Activated B cell treated with CpG ODN at 0.5 μM for 24 hours (primary cell): ENCODE measurements around the gene VTA1. TPM values are rescaled to one million over a fixed set of nuclear protein-coding genes. Genes with fewer than 3 reads are reported as not detected.

ENCODE experiments used
- ATAC-seq: fragments of 200-7000 bp; cut with Tn5 transposase; one replicate; pipeline ENCODE4 v1.10.0; 2021; ENCODE audit warnings: low read depth, mild to moderate bottlenecking, moderate library complexity
- CTCF ChIA-PET: fragments of 350-600 bp; sonication (Branson Sonifier 250); formaldehyde crosslinking; loops from one replicate; lab custom pipeline; 2021; ENCODE audit warnings: antibody characterized with exemption; lab: Charles Lee
- POLR2A ChIA-PET: fragments of 350-600 bp; sonication (Branson Sonifier 250); formaldehyde crosslinking; loops from one replicate; lab custom pipeline; 2021; ENCODE audit warnings: antibody characterized with exemption; lab: Charles Lee
- DNase-seq: peaks from one replicate; pipeline ENCODE4 v3.0.0; 2022
- H3K27ac Mint-ChIP-seq: one replicate; pipeline ENCODE4 v1.8.0; 2020; ENCODE audit warnings: mixed read lengths
- H3K27me3 Mint-ChIP-seq: one replicate; pipeline ENCODE4 v1.8.0; 2021; ENCODE audit warnings: mixed read lengths
- H3K36me3 Mint-ChIP-seq: one replicate; pipeline ENCODE4 v1.8.0; 2021; ENCODE audit warnings: low read depth, mixed read lengths
- H3K4me1 Mint-ChIP-seq: one replicate; pipeline ENCODE4 v1.8.0; 2021; ENCODE audit warnings: mixed read lengths
- H3K4me3 Mint-ChIP-seq: one replicate; pipeline ENCODE4 v1.8.0; 2020; ENCODE audit warnings: mild to moderate bottlenecking, mixed read lengths
- H3K9me3 Mint-ChIP-seq: one replicate; pipeline ENCODE4 v1.8.0; 2020; ENCODE audit warnings: mixed read lengths
- intact Hi-C: fragments of 100-400 bp; cut with micrococcal nuclease; formaldehyde crosslinking; loops from one replicate; pipeline ENCODE4 v1.15.1; 2024
- total RNA-seq: library from RNA; stranded (reverse); gene quantifications from 2 replicates; pipeline ENCODE4 v1.2.3, GENCODE V29; 2022
- TF ChIP-seq, protein P1 (sequence below): fragments of 200-600 bp; IDR thresholded peaks from one replicate; pipeline ENCODE4 v1.8.0; 2022; ENCODE audit warnings: antibody characterized with exemption, mild to moderate bottlenecking

VTA1 gene
- total RNA-seq, 1 donor from 2014 or later = 30.3 TPM

DNA sequence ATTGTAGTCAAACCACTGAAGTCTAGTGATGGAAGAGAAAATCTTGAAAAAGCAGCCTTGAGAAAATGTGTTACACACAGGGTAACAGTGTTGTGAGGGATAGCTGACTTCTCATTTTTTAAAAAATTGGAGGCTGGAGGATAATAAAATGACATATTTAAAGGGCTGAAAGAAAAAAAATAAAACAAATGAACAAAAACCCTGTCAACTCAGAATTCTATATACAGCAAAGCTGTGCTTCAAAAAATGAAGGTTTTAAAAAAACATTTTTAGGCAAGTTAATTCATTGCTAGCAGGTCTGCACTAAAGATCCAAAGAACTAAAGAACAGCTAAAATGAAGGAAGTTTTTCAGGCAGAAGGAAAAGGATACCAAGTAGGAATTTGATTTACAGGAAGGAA, 31.1 kb downstream of the VTA1 start:
- CTCF ChIA-PET = no interaction called here
- TF ChIP-seq, protein P1, sequence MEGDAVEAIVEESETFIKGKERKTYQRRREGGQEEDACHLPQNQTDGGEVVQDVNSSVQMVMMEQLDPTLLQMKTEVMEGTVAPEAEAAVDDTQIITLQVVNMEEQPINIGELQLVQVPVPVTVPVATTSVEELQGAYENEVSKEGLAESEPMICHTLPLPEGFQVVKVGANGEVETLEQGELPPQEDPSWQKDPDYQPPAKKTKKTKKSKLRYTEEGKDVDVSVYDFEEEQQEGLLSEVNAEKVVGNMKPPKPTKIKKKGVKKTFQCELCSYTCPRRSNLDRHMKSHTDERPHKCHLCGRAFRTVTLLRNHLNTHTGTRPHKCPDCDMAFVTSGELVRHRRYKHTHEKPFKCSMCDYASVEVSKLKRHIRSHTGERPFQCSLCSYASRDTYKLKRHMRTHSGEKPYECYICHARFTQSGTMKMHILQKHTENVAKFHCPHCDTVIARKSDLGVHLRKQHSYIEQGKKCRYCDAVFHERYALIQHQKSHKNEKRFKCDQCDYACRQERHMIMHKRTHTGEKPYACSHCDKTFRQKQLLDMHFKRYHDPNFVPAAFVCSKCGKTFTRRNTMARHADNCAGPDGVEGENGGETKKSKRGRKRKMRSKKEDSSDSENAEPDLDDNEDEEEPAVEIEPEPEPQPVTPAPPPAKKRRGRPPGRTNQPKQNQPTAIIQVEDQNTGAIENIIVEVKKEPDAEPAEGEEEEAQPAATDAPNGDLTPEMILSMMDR = no peak
- Mint-ChIP-seq H3K4me3 (no peak overlapping the region), H3K36me3 (peaks cover 74% of the 10 kb centered on the region), H3K4me1 (peaks cover 3% of the 10 kb centered on the region), H3K9me3 (peaks cover 10% of the 10 kb centered on the region), H3K27ac (no peak overlapping the region), H3K27me3 (no peaks in the 10 kb centered on the region)
- DNase-seq (no peak), ATAC-seq (no peak)
- intact Hi-C loops = no loop called here
- POLR2A ChIA-PET = no interaction called here

DNA sequence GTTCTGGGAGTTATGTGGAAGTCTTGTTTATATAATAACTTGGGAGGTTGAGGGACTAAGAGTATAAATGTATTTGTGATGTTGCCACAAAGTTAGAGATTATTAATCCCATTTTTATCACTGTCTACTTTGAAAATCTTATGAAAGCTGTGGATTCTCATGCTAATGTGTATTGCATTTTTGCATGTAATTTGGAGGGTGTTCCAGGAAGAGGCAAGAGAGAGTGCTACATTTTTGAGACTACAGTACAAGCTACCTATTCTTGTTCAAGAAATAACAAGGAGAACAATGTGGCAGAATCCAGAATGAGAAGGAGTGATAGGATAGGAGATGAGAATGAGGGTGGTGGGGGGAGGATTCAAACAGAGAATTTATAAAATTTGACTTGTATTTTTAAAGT, 34.9 kb downstream of the VTA1 start:
- TF ChIP-seq, protein P1 = no peak
- no peak overlapping the region for H3K4me3 Mint-ChIP-seq
- DNase-seq (no peak), ATAC-seq (no peak)
- peaks cover 10% of the 10 kb centered on the region for H3K9me3 Mint-ChIP-seq
- H3K4me1 Mint-ChIP-seq = peaks cover 4% of the 10 kb centered on the region
- intact Hi-C loops = no loop called here
- POLR2A ChIA-PET = no interaction called here
- peaks cover 45% of the 10 kb centered on the region for H3K36me3 Mint-ChIP-seq
- no peak overlapping the region for H3K27ac Mint-ChIP-seq
- CTCF ChIA-PET = no interaction called here
- no peaks in the 10 kb centered on the region for H3K27me3 Mint-ChIP-seq

DNA sequence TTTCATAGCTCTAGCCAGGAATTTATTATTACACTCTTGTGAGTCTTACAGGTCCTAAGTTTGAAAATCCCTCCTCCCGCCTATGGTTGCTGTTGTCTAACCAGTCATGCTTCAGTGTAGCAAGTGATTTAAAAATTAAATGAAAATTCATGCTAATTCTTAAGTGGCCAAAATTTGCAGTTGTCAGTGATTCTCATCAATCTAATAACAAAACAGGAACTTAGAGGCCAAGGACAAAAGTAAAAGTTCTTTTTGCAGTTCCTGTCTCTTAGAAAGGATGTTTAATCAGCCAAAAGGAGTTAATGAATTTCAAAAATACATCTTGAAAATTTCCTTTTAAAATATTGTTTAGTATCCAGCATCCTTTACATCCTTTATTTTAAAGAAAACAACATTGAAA, 36.3 kb downstream of the VTA1 start:
- no peak for ATAC-seq
- H3K36me3 Mint-ChIP-seq = peaks cover 31% of the 10 kb centered on the region
- H3K4me3 Mint-ChIP-seq = no peak overlapping the region
- DNase-seq = no peak
- intact Hi-C loops = no loop called here
- H3K9me3 Mint-ChIP-seq = no peaks in the 10 kb centered on the region
- TF ChIP-seq, protein P1 = no peak
- H3K27me3 Mint-ChIP-seq = no peaks in the 10 kb centered on the region
- H3K4me1 Mint-ChIP-seq = peaks cover 4% of the 10 kb centered on the region
- ChIA-PET CTCF (no interaction called here), POLR2A (no interaction called here)
- no peak overlapping the region for H3K27ac Mint-ChIP-seq

DNA sequence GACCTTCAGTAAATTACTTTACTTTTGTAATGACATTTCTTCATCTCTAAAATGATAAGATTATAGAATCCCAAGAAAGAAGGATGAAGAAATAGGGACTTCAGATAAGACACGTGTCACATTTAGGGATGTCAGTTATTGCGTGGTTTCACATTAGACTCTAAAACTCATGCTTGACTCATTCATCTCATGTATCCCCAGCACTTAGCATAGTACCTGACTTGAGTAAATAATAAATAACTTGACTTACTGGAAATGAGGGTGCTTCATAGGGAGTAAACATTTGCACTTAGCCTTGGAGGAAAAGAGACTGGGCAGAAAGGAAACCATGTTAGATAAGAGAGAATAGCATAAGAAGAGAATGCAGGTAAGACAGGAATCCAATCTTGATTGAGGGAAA, 37.2 kb downstream of the VTA1 start:
- ChIA-PET CTCF (no interaction called here), POLR2A (no interaction called here)
- intact Hi-C loops = loop anchor here (2.0 kb wide), 1 partner anchor 14 kb away; no protein-coding TSS in a partner anchor
- no peaks in the 10 kb centered on the region for H3K27me3 Mint-ChIP-seq
- H3K27ac Mint-ChIP-seq = no peak overlapping the region
- no peak overlapping the region for H3K4me3 Mint-ChIP-seq
- TF ChIP-seq, protein P1 = no peak
- ATAC-seq (no peak), DNase-seq (no peak)
- H3K9me3 Mint-ChIP-seq = no peaks in the 10 kb centered on the region
- H3K36me3 Mint-ChIP-seq = peaks cover 30% of the 10 kb centered on the region
- H3K4me1 Mint-ChIP-seq = peaks cover 4% of the 10 kb centered on the region

DNA sequence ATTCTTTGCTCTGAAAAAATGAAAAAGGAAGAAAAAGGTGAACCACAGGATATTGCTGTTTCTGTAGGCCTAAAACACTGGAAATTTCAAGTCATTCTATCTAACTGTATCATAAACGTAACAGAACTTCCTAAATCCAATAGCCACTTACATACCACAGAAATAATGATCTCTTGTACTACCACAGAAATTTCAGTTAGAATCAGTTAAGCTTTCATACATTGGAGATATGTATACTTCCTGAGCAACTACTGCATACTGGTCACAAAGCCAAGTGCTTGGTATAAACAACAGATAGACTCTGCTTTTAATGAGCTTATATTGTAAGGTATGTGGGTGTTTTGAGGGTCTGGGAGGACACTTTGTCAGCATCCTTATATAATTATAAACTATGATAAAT, 38.6 kb downstream of the VTA1 start:
- no peak for ATAC-seq
- Mint-ChIP-seq H3K36me3 (peaks cover 35% of the 10 kb centered on the region), H3K9me3 (no peaks in the 10 kb centered on the region), H3K4me1 (peaks cover 4% of the 10 kb centered on the region), H3K27me3 (no peaks in the 10 kb centered on the region), H3K27ac (no peak overlapping the region), H3K4me3 (no peak overlapping the region)
- no peak for DNase-seq
- intact Hi-C loops = loop anchor here (2.0 kb wide), 1 partner anchor 15 kb away; no protein-coding TSS in a partner anchor
- TF ChIP-seq, protein P1 = no peak
- ChIA-PET POLR2A (no interaction called here), CTCF (interaction anchor here (1.2 kb wide), 1 partner anchor 30 kb away, joined by 3 read pairs; no protein-coding TSS in a partner anchor)
